ENCODE measurements around the gene KIAA1958.

- TF ChIP-seq POLR2A (IDR thresholded peaks at IDR 0.05) (no peak), CTCF (IDR thresholded peaks at IDR 0.05) (no peak)
Observed at GRCh38 chr9:112624711-112625707, 138.4 kb downstream of the KIAA1958 start.
